Astrocyte of the spinal cord (primary cell): Measurements from ENCODE around the gene ZSCAN20.

ENCODE experiments used
- DNase-seq: peaks from one replicate; pipeline ENCODE4 v3.0.0; 2011; ENCODE audit warnings: low read depth, low spot score
- H3K4me3 ChIP-seq: 2 replicates; pipeline ENCODE4 v1.5.1; 2011; ENCODE audit warnings: low read depth, mild to moderate bottlenecking, low read length, moderate library complexity
- in situ Hi-C: cut with HindIII; loops from 2 replicates; pipeline ENCODE4 v1.10.0; 2017; ENCODE audit warnings: low sequenced_read_pairs
- TF ChIP-seq, protein P1 (sequence below): IDR thresholded peaks from 2 replicates; pipeline ENCODE4 v1.5.1; 2012; ENCODE audit warnings: low read depth, mild to moderate bottlenecking, low read length, inconsistent platforms

ZSCAN20 gene

DNA sequence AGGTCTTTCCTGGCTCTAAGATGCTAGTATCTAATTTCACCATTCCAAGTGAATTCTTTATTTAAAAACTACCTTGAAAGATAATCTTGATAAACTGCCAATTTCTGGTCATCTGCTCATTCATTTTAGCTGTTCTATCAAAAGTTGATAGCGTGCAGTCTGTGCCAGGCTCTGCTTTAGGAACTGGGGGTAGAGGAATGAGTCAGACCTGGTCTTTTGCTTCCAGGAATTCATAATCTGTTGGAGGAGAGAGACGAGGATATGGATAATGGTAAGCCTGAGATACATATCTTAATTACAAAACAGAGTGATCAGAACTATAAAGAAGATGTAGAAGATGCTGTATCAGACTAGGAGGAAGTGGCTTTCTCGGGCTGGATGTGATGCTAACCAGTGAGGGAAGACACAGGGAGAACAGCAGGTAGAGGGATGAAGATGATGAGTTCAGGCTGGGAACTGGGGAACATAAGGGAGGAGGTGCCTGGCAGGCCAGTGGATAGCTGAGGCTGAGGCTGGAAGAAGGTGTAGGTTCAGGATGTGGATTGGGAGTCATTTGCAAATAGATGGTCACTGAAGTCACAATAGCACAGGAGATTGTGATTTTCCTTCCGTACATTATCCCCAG, 29.3 kb upstream of the ZSCAN20 start:
- no peak for DNase-seq
- TF ChIP-seq, protein P1, sequence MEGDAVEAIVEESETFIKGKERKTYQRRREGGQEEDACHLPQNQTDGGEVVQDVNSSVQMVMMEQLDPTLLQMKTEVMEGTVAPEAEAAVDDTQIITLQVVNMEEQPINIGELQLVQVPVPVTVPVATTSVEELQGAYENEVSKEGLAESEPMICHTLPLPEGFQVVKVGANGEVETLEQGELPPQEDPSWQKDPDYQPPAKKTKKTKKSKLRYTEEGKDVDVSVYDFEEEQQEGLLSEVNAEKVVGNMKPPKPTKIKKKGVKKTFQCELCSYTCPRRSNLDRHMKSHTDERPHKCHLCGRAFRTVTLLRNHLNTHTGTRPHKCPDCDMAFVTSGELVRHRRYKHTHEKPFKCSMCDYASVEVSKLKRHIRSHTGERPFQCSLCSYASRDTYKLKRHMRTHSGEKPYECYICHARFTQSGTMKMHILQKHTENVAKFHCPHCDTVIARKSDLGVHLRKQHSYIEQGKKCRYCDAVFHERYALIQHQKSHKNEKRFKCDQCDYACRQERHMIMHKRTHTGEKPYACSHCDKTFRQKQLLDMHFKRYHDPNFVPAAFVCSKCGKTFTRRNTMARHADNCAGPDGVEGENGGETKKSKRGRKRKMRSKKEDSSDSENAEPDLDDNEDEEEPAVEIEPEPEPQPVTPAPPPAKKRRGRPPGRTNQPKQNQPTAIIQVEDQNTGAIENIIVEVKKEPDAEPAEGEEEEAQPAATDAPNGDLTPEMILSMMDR, result no peak
- in situ Hi-C loops, result no loop called here

DNA sequence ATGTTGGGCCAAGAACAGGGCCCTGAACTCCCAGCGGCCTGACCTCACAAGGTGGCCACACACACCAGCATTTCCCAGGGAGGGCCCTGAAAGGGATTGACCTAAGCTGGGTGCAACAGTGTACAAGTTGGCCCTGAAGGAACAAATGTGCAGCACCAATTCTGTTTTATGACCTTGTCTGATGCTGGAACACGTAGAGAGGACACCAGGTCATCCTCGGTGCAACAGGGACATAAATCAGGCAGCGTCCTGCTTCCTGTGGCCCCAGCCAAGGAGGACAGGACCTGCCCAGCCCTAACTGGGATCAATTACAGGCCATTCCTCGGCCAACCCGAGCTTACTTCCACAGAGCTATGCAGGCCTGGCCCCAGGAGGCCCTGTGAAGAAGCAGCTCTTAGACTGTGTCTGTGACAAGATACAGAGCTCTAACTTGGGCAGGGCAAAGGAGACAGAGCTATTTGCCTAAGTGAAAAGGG, 28.7 kb upstream of the ZSCAN20 start:
- DNase-seq, result no peak
- H3K4me3 ChIP-seq, result no peak overlapping the region
- TF ChIP-seq, protein P1, result no peak
- in situ Hi-C loops, result no loop called here

More for the DNA sequence above, 29.3 kb upstream of the ZSCAN20 start:
- no peak overlapping the region for H3K4me3 ChIP-seq

DNA sequence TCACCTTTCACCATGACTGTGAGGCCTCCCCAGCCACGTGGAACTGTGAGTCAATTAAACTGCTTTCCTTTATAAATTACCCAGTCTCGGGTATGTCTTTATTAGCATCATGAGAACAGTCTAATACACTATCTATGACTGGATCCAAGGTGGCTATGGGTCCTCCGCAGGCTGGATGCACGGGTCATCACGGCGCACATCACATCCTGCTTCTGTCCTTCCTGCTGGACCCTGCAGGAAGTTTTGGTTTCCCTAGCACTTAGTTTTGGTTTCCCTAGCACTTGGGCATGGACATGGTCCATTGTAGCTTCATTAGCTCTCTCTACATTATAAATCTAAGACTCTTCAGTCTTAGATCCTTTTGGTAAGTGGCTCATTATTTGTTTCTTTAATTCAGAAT, 27.3 kb upstream of the ZSCAN20 start:
- no peak for DNase-seq
- H3K4me3 ChIP-seq, result no peak overlapping the region
- TF ChIP-seq, protein P1, result no peak
- in situ Hi-C loops, result no loop called here

DNA sequence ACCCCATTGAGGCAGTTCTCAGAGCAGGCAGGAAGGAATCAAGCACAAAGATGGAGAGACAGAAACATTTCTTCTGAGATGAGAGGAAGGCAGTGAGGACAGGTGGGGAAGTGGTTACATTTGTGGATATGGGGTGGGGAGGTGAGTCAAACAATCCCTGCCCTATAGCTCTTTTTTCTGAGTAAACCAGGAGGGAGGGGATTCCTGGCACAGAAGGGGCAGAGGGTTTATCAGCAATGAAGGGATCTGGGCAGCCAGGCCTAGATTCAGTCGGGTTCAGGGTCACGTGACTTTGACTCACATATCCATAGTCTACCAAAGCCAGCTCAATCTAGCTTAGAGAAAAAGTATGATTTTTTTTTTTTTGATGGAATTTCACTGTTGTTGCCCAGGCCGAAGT, 25.9 kb upstream of the ZSCAN20 start:
- in situ Hi-C loops, result no loop called here
- TF ChIP-seq, protein P1, result no peak
- H3K4me3 ChIP-seq, result no peak overlapping the region
- DNase-seq, result no peak

DNA sequence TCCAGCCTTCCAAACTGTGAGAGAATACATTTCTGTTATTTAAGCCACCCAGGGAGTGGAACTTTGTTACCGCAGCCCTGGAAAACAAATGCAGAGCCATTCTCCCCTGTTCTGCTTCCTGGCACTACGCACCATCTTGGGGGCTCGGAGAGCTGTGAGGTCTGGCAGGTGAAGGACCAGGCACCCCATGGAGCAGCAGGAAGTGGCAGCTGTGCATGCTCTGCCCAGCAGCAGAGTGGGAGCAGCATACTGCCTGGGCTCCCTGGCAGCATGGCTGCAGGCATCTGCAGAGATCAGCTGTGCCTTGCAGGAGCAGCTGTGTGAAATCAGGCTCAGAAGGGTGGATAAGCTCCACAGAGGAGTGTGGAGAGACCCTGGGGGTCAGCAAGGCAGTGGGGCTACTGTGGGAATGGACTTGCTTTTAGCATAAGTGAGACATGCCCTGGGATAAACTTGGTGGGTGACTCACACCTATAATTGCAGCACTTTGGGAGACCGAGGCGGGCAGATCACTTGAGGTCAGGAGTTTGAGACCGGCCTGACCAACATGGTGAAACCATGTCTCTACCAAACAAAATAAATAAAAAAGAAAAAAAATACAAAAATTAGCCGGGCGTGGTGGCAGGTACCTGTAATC, 17.7 kb upstream of the ZSCAN20 start:
- in situ Hi-C loops, result no loop called here
- peak; percentile 68 for DNase-seq

DNA sequence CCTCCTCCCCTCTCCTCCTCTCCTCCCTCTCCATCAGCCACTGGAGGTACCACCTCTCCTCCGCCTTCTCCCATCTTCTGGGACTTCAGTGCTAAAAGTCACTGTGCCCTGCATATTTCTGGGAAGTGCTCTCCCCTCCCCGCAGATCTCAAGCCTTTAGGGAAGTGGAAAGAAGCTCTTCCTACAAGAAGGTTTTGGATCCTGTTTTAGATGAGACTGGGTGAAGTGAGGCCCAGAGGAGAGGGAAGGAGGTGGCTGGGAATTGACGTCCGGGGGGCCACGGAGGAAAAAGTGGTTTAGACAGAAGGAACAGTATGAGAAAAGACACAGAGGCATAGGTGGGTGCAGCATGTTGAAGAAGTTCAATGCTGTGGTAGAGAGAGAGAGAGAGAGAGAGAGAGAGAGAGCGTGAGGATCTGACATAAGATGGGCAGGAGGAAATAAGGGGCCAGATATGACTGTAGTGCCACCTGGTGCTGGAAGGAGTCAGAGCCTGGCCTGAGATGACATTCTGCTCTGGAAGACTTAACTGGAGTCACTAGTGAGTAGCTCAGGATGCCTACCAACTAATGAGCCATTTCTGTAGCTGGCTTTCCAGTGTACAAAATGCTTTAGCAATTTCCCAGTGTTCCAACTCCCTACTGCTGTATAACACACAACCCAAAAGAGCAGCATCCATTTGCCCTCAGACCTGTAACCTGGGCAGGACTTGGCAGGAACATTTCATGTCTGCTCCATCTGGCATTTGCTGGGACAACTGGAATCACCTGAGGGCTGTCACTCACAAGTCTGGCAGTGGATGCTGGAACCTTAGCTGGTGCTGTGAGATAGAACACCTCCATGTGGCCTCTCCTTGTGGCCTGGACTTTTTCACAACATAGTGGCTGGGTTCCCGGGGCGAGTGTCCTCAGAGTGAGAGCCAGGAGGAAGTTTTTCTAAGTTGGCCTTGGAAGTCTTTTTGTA, 16.6 kb upstream of the ZSCAN20 start:
- TF ChIP-seq, protein P1, result peak; percentile 91

More for the DNA sequence above, 17.7 kb upstream of the ZSCAN20 start:
- TF ChIP-seq, protein P1, result no peak
- H3K4me3 ChIP-seq, result no peak overlapping the region

More for the DNA sequence above, 16.6 kb upstream of the ZSCAN20 start:
- in situ Hi-C loops, result no loop called here
- DNase-seq, result peak; percentile 90
- H3K4me3 ChIP-seq, result no peak overlapping the region
